Measurements from ENCODE around the gene PRR33. TPM values are rescaled to one million over a fixed set of nuclear protein-coding genes. Genes with fewer than 3 reads are reported as not detected.

PRR33 gene
- total RNA-seq, 1 experiment from 2014 or later: not detected

- Histone ChIP-seq H3K27ac (ENCODE audit: low read length) (no peak overlapping the region), H3K9me3 (ENCODE audit: low read length) (no peaks in the 10 kb centered on the region)
Observed at GRCh38 chr11:1848640-1849430, 42.9 kb downstream of the PRR33 start.

DNA sequence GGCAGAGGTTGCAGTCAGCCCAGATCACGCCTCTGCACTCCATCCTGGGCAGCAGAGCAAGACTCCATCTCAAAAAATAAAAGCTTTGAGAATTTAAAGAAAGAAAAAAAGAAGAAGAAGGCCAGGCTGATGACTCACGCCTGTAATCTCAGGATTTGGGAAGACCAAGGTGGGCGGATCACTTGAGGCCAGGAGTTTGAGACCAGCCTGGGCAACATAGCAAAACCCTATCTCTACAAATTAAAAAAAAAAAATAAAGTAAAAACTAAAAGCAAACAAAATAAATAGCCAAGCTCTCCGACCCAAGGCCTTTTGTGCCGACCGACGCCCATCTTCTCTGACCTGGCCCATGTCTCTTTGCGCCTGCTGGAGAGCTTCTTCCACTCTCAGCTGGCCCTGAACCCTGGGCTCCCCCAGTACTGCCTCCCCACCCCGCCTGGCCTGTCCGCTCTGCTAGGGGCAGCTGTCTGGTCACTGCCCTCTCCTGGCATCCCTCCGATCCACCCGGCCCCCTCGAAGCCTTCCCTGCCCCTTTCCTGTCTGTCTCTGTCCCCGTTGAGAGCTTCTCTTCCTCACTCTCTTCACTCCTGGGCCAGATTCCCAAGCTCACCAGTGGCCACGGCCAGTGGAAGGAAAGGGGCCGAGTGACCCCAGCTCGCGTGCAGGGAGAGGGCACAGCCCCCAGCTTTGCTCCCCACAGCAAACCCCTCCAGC, 43.6 kb downstream of the PRR33 start:
- no peaks in the 10 kb centered on the region for H3K9me3 ChIP-seq (ENCODE audit: low read length)
- no peak overlapping the region for H3K9ac ChIP-seq (ENCODE audit: low read length)
- no peak overlapping the region for H2AFZ ChIP-seq (ENCODE audit: low read length)
- no peak overlapping the region for H3K4me2 ChIP-seq (ENCODE audit: low read depth, low read length, poor library complexity, severe bottlenecking)
- H3K36me3 ChIP-seq (ENCODE audit: insufficient read depth, low read length): no peaks in the 10 kb centered on the region
- DNase-seq: no peak
- peaks cover 38% of the 10 kb centered on the region for H3K4me1 ChIP-seq (ENCODE audit: low read length)
- H3K27me3 ChIP-seq (ENCODE audit: low read length): no peaks in the 10 kb centered on the region; the same call in 1 of the 2 replicates
- H4K20me1 ChIP-seq (ENCODE audit: insufficient read depth, low read depth, low read length): no peaks in the 10 kb centered on the region
- H3K9me2 ChIP-seq (replicated peaks; ENCODE audit: insufficient read depth, low read length): no peaks in the 10 kb centered on the region
- H3K27ac ChIP-seq (ENCODE audit: low read length): no peak overlapping the region
- no peak overlapping the region for H3K4me3 ChIP-seq (ENCODE audit: low read length)
- no peaks in the 10 kb centered on the region for H3K79me2 ChIP-seq (ENCODE audit: low read length)

More at GRCh38 chr11:1848640-1849430, 42.9 kb downstream of the PRR33 start:
- no peaks in the 10 kb centered on the region for H3K79me2 ChIP-seq (ENCODE audit: low read length)
- H3K36me3 ChIP-seq (ENCODE audit: insufficient read depth, low read length): no peaks in the 10 kb centered on the region
- H3K27me3 ChIP-seq (ENCODE audit: low read length): no peaks in the 10 kb centered on the region; the same call in 1 of the 2 replicates
- DNase-seq: no peak
- peaks cover 45% of the 10 kb centered on the region for H3K4me1 ChIP-seq (ENCODE audit: low read length)
- no peak overlapping the region for H3K4me2 ChIP-seq (ENCODE audit: low read depth, low read length, poor library complexity, severe bottlenecking)
- no peak overlapping the region for H3K4me3 ChIP-seq (ENCODE audit: low read length)
- H2AFZ ChIP-seq (ENCODE audit: low read length): no peak overlapping the region
- H3K9ac ChIP-seq (ENCODE audit: low read length): no peak overlapping the region
- no peaks in the 10 kb centered on the region for H3K9me2 ChIP-seq (replicated peaks; ENCODE audit: insufficient read depth, low read length)
- no peaks in the 10 kb centered on the region for H4K20me1 ChIP-seq (ENCODE audit: insufficient read depth, low read depth, low read length)

- Histone ChIP-seq H3K9me2 (replicated peaks; ENCODE audit: insufficient read depth, low read length) (no peaks in the 10 kb centered on the region), H4K20me1 (ENCODE audit: insufficient read depth, low read depth, low read length) (no peaks in the 10 kb centered on the region), H3K4me2 (ENCODE audit: low read depth, low read length, poor library complexity, severe bottlenecking) (no peak overlapping the region), H3K9ac (ENCODE audit: low read length) (no peak overlapping the region), H3K4me1 (ENCODE audit: low read length) (peaks cover 28% of the 10 kb centered on the region), H3K27ac (ENCODE audit: low read length) (no peak overlapping the region), H3K79me2 (ENCODE audit: low read length) (no peaks in the 10 kb centered on the region), H3K27me3 (ENCODE audit: low read length) (no peaks in the 10 kb centered on the region; the same call in 1 of the 2 replicates), H2AFZ (ENCODE audit: low read length) (no peak overlapping the region), H3K4me3 (ENCODE audit: low read length) (no peak overlapping the region), H3K36me3 (ENCODE audit: insufficient read depth, low read length) (no peaks in the 10 kb centered on the region), H3K9me3 (ENCODE audit: low read length) (no peaks in the 10 kb centered on the region)
- DNase-seq: no peak
Observed at GRCh38 chr11:1847006-1847735, 44.5 kb downstream of the PRR33 start.

DNA sequence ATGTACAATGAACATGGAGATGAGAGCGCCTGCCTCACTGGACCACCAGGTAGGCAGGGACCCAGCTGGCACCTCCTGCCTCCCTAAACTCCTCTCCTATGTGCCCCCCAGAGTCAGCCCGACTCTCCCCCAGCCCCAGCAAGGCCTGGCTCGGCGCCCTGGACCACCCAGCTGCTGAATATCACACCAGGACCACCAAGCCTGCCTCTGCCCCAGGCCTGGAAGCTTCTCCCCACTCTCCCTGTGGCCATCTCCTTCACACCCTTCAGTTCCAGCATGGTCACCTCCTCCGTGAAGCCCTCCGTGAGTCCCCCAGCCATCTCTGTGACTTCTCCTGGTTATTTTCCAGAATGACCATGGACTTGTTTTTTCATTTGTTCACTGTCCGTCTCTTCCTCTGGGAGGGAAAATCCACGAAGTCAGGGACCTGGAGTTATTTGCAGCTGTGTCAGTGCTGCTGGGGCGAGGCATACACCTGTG, 45.2 kb downstream of the PRR33 start:
- DNase-seq: no peak
- H3K79me2 ChIP-seq (ENCODE audit: low read length): no peaks in the 10 kb centered on the region
- no peak overlapping the region for H3K9ac ChIP-seq (ENCODE audit: low read length)
- H4K20me1 ChIP-seq (ENCODE audit: insufficient read depth, low read depth, low read length): no peaks in the 10 kb centered on the region
- no peaks in the 10 kb centered on the region for H3K36me3 ChIP-seq (ENCODE audit: insufficient read depth, low read length)
- H3K9me3 ChIP-seq (ENCODE audit: low read length): no peaks in the 10 kb centered on the region
- peaks cover 22% of the 10 kb centered on the region for H3K4me1 ChIP-seq (ENCODE audit: low read length)
- H2AFZ ChIP-seq (ENCODE audit: low read length): no peak overlapping the region
- no peak overlapping the region for H3K4me3 ChIP-seq (ENCODE audit: low read length)
- no peaks in the 10 kb centered on the region for H3K9me2 ChIP-seq (replicated peaks; ENCODE audit: insufficient read depth, low read length)
- H3K27me3 ChIP-seq (ENCODE audit: low read length): no peaks in the 10 kb centered on the region; the same call in 1 of the 2 replicates
- no peak overlapping the region for H3K27ac ChIP-seq (ENCODE audit: low read length)
- no peak overlapping the region for H3K4me2 ChIP-seq (ENCODE audit: low read depth, low read length, poor library complexity, severe bottlenecking)

GRCh38 chr11:1845561-1846452, 45.9 kb downstream of the PRR33 start:
- Histone ChIP-seq H3K4me2 (ENCODE audit: low read depth, low read length, poor library complexity, severe bottlenecking) (no peak overlapping the region), H3K9me3 (ENCODE audit: low read length) (no peaks in the 10 kb centered on the region), H3K9ac (ENCODE audit: low read length) (no peak overlapping the region), H3K36me3 (ENCODE audit: insufficient read depth, low read length) (no peaks in the 10 kb centered on the region), H4K20me1 (ENCODE audit: insufficient read depth, low read depth, low read length) (no peaks in the 10 kb centered on the region), H3K9me2 (replicated peaks; ENCODE audit: insufficient read depth, low read length) (no peaks in the 10 kb centered on the region), H3K27me3 (ENCODE audit: low read length) (no peaks in the 10 kb centered on the region; the same call in 1 of the 2 replicates), H3K79me2 (ENCODE audit: low read length) (no peaks in the 10 kb centered on the region), H3K4me1 (ENCODE audit: low read length) (peaks cover 15% of the 10 kb centered on the region), H2AFZ (ENCODE audit: low read length) (no peak overlapping the region), H3K27ac (ENCODE audit: low read length) (no peak overlapping the region), H3K4me3 (ENCODE audit: low read length) (no peak overlapping the region)
- no peak for DNase-seq

- no peaks in the 10 kb centered on the region for H4K20me1 ChIP-seq (ENCODE audit: insufficient read depth, low read depth, low read length)
- H3K36me3 ChIP-seq (ENCODE audit: insufficient read depth, low read length): no peaks in the 10 kb centered on the region
- H2AFZ ChIP-seq (ENCODE audit: low read length): no peak overlapping the region
- H3K27me3 ChIP-seq (ENCODE audit: low read length): no peaks in the 10 kb centered on the region; the same call in 1 of the 2 replicates
- no peak overlapping the region for H3K4me3 ChIP-seq (ENCODE audit: low read length)
- H3K9me2 ChIP-seq (replicated peaks; ENCODE audit: insufficient read depth, low read length): no peaks in the 10 kb centered on the region
- no peak overlapping the region for H3K9ac ChIP-seq (ENCODE audit: low read length)
- H3K27ac ChIP-seq (ENCODE audit: low read length): no peak overlapping the region
- H3K9me3 ChIP-seq (ENCODE audit: low read length): no peaks in the 10 kb centered on the region
- no peak for DNase-seq
- H3K79me2 ChIP-seq (ENCODE audit: low read length): no peaks in the 10 kb centered on the region
- H3K4me1 ChIP-seq (ENCODE audit: low read length): peaks cover 11% of the 10 kb centered on the region
- H3K4me2 ChIP-seq (ENCODE audit: low read depth, low read length, poor library complexity, severe bottlenecking): no peak overlapping the region
Observed at GRCh38 chr11:1845095-1845429, 46.6 kb downstream of the PRR33 start.

GRCh38 chr11:1844221-1845094, 47.2 kb downstream of the PRR33 start:
- Histone ChIP-seq H3K4me2 (ENCODE audit: low read depth, low read length, poor library complexity, severe bottlenecking) (no peak overlapping the region), H2AFZ (ENCODE audit: low read length) (no peak overlapping the region), H3K36me3 (ENCODE audit: insufficient read depth, low read length) (no peaks in the 10 kb centered on the region), H3K9me2 (replicated peaks; ENCODE audit: insufficient read depth, low read length) (no peaks in the 10 kb centered on the region), H3K4me3 (ENCODE audit: low read length) (no peak overlapping the region), H3K9me3 (ENCODE audit: low read length) (no peaks in the 10 kb centered on the region), H3K27ac (ENCODE audit: low read length) (no peak overlapping the region), H4K20me1 (ENCODE audit: insufficient read depth, low read depth, low read length) (no peaks in the 10 kb centered on the region), H3K4me1 (ENCODE audit: low read length) (peaks cover 15% of the 10 kb centered on the region), H3K9ac (ENCODE audit: low read length) (no peak overlapping the region), H3K79me2 (ENCODE audit: low read length) (no peaks in the 10 kb centered on the region), H3K27me3 (ENCODE audit: low read length) (no peaks in the 10 kb centered on the region; the same call in 1 of the 2 replicates)
- DNase-seq: no peak

All from Karpas-422 (cell line).